H1 (cell line): ENCODE measurements around the gene EEF1AKMT1.

ENCODE experiments used
- CHD7 ChIP-seq: fragments of 300-600 bp; sonication (generic); IDR thresholded peaks from 2 replicates; pipeline ENCODE4 v1.7.1; 2012; ENCODE audit warnings: low read length, moderate library complexity, mild to moderate bottlenecking, inconsistent platforms; ENCODE audit not compliant: insufficient replicate concordance
- EZH2 ChIP-seq: fragments of 200-600 bp; sonication (generic); IDR thresholded peaks from 2 replicates; pipeline ENCODE4 v1.7.1; 2012; ENCODE audit warnings: low read depth, mild to moderate bottlenecking, moderate library complexity, low read length, inconsistent platforms; ENCODE audit not compliant: severe bottlenecking
- JUND ChIP-seq: IDR thresholded peaks from 2 replicates; pipeline ENCODE4 v1.6.1; 2011; ENCODE audit warnings: mild to moderate bottlenecking, improper control_type of control experiment, low read length
- PHF8 ChIP-seq: fragments of 200-600 bp; sonication (generic); conservative IDR thresholded peaks from 2 replicates; pipeline ENCODE4 v1.7.1; 2012; ENCODE audit warnings: low read depth, mild to moderate bottlenecking, inconsistent platforms, low read length, moderate library complexity
- POLR2A ChIP-seq, 2 experiments: IDR thresholded peaks; 1 replicate in 1 of 2; 2 replicates in 1 of 2; pipeline ENCODE4 v1.6.1; 2011; ENCODE audit warnings: low read depth in 2 of 2, low read length in 2 of 2, mild to moderate bottlenecking in 2 of 2; ENCODE audit errors: control extremely low read depth in 1 of 2
- POLR2AphosphoS5 ChIP-seq: IDR thresholded peaks from 2 replicates; pipeline ENCODE4 v1.6.1; 2011; ENCODE audit warnings: low read depth, low read length
- RAD21 ChIP-seq, 2 experiments: IDR thresholded peaks in 1 of 2; conservative IDR thresholded peaks in 1 of 2; 2 replicates each; pipeline ENCODE4 v1.6.1; 2011; ENCODE audit warnings: low read depth in 2 of 2, low read length in 2 of 2, improper control_type of control experiment in 1 of 2, inconsistent platforms in 1 of 2, mild to moderate bottlenecking in 1 of 2, moderate library complexity in 1 of 2
- USF2 ChIP-seq: IDR thresholded peaks from 2 replicates; pipeline ENCODE4 v1.6.1; 2011; ENCODE audit warnings: low read length, improper control_type of control experiment
- YY1 ChIP-seq: IDR thresholded peaks from 2 replicates; pipeline ENCODE4 v1.6.1; 2011; ENCODE audit warnings: low read depth, mild to moderate bottlenecking, low read length
- ZNF274 ChIP-seq: IDR thresholded peaks from 2 replicates; pipeline ENCODE4 v1.7.0; 2012; ENCODE audit warnings: low read length, borderline replicate concordance; ENCODE audit errors: extremely low read depth
- TF ChIP-seq, protein P1 (sequence below), 3 experiments: IDR thresholded peaks; 1 replicate in 2 of 3; 2 replicates in 1 of 3; pipeline versions ENCODE4 v1.5.1 to v1.6.1; 2011; ENCODE audit warnings: low read length in 3 of 3, mild to moderate bottlenecking in 3 of 3, inconsistent platforms in 2 of 3, low read depth in 1 of 3, moderate library complexity in 1 of 3; ENCODE audit not compliant: insufficient read depth in 1 of 3; ENCODE audit errors: control extremely low read depth in 1 of 3
- TF ChIP-seq, protein P2 (sequence below): IDR thresholded peaks from 2 replicates; pipeline ENCODE4 v1.6.1; 2011; ENCODE audit warnings: low read depth, mild to moderate bottlenecking, low read length; ENCODE audit not compliant: insufficient read depth

- no peak for TF ChIP-seq YY1
- no peak for TF ChIP-seq EZH2
- TF ChIP-seq, protein P1, sequence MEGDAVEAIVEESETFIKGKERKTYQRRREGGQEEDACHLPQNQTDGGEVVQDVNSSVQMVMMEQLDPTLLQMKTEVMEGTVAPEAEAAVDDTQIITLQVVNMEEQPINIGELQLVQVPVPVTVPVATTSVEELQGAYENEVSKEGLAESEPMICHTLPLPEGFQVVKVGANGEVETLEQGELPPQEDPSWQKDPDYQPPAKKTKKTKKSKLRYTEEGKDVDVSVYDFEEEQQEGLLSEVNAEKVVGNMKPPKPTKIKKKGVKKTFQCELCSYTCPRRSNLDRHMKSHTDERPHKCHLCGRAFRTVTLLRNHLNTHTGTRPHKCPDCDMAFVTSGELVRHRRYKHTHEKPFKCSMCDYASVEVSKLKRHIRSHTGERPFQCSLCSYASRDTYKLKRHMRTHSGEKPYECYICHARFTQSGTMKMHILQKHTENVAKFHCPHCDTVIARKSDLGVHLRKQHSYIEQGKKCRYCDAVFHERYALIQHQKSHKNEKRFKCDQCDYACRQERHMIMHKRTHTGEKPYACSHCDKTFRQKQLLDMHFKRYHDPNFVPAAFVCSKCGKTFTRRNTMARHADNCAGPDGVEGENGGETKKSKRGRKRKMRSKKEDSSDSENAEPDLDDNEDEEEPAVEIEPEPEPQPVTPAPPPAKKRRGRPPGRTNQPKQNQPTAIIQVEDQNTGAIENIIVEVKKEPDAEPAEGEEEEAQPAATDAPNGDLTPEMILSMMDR (IDR thresholded peaks at IDR 0.05; ENCODE audit: control extremely low read depth in 1 of 3, insufficient read depth in 1 of 3, low read depth in 1 of 3, low read length in 3 of 3) = no peak
- TF ChIP-seq CHD7 = no peak
- no peak for TF ChIP-seq PHF8
- no peak for TF ChIP-seq ZNF274
- TF ChIP-seq USF2 = no peak
- TF ChIP-seq, protein P2, sequence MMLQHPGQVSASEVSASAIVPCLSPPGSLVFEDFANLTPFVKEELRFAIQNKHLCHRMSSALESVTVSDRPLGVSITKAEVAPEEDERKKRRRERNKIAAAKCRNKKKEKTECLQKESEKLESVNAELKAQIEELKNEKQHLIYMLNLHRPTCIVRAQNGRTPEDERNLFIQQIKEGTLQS = no peak
- TF ChIP-seq POLR2AphosphoS5 = no peak
- TF ChIP-seq JUND = no peak
- no peak for TF ChIP-seq POLR2A (IDR thresholded peaks at IDR 0.05; ENCODE audit: control extremely low read depth in 1 of 2, low read depth in 2 of 2, low read length in 2 of 2)
- TF ChIP-seq RAD21 (IDR thresholded peaks at IDR 0.05 in 1 of 2, conservative IDR thresholded peaks at IDR 0.05 in 1 of 2; ENCODE audit: low read depth in 2 of 2, low read length in 2 of 2) = no peak
Observed at GRCh38 chr13:20709369-20709768, 64.4 kb downstream of the EEF1AKMT1 start.
